GM21423 (cell line): ENCODE results near the gene BMPR1B.

Experiments used
- ATAC-seq: cut with Tn5 transposase; IDR thresholded peaks from one replicate; pipeline ENCODE4 v1.9.1; 2021; ENCODE audit warnings: mild to moderate bottlenecking, moderate library complexity; ENCODE audit not compliant: unreplicated experiment

BMPR1B gene

GRCh38 chr4:95178938-95179337 is 421.2 kb downstream of the BMPR1B start:
- no peak for ATAC-seq

DNA sequence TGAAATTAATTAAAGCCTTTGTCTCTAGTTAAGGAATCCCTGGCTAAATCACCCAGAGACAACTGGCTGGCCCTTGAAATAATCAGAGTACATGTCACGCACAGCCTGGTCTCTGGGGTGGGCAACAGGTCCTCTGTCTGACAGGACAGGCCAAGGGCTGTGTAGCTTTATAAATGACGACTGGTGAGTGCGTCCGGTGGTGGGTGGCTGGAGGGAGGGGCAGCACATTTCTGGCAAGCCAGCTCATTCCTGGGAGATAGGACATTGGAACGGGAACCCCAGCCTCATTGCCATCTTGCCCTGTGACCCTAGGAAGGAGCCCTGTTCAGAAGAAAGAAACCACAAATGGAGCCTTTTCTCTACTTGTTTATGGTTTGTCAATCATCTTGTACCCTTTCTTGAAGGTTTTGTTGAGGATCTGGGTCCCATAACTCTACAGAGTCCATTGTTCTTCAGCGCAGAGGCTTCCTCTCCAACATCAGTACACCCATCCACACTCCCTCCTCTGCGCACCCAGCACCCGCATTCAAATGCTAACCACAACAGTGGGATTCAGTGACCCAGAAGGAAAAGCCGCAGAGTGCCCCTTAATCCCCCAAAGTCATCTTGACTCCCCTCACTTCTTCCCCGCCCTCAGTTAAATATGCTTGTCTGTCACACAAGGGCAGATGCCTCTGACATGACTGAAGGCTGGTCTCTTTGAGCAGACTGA is 422.9 kb downstream of the BMPR1B start:
- ATAC-seq, result no peak

- no peak for ATAC-seq
Observed at GRCh38 chr4:95181243-95181995, 423.7 kb downstream of the BMPR1B start.

- no peak for ATAC-seq
Observed at GRCh38 chr4:95181996-95182306, 424.2 kb downstream of the BMPR1B start.

DNA sequence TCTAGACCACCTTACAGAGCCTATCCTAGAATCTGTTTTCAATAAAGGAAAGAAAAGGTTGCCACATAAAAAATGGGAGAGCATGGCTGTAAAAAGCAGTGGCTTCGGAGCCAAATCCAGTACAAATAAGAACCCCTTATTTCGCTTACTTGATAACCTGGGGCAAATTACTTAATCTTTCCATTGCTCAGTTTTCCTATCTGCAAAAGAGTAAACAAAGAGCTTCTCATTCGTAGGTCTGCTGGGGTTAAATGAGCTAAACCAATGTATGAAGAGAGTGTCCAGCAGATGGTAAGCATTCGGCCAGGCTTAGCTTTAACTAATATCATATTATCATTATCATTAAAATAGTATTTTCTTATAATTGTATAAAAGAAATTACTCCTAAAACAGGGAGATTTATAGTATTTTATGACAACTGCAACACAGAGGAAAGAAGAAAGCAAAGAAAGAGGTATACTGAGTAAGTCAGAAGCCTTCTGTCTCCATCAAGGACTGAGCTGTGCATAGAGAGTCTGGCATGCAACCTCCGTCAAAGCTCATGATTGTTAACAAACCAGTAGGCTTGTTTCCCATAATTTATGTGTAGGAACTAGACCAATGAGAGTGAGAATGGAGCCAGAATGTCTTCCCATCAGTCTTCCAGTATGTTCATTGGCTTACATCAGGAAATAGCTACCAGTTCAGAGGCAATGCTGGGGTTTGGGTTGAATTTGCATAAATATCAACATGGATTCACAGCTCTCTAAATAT is 426.1 kb downstream of the BMPR1B start:
- ATAC-seq, result no peak

DNA sequence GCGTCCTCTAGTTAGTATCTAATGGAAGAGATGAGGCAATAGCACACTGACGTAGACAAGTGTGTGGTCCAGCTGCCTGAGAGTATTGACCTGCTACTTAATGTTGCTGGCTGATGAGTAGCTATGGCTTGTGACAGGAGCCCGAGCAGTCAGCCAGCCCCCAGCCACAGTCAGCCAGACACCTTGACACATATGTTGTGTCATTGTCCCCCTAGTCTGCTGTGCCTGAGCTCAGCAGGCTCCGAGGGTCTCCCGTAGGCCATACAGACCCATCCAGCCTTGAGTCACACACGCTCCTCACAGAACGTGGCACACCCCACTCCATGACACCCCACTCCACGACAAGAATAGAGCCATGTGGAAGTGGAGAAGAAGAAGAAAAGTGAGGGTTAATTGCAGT is 428.9 kb downstream of the BMPR1B start:
- no peak for ATAC-seq

DNA sequence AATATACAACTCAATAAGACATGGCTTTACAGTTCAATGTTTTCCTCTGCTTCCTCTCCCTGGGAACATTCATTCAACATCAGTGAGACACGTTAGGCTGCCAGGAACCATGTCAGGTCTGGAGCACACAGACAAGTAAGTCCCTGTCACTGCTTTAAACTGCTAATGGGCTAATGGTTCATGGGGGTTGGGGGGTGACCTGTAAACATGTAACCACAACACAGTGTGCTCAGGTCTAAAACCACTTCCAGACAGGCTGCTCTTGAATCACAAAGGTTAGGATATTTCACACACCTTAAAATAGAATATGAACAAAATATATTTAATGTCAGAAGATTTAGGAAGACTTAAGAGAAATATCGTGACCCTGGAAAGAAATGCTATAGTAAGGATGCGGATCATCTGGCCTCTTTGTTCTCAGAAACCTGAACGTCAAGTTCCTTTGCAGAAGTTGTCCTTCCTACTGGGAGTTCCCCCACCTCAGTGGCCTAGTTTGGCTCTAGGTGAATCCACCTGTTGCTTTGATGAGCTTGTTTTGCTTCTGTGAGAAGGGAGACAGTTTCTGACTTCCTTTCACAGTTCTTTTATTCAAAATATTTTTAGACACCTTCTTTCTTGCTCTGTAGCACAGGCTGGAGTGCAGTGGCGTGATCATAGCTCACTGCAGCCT is 431.1 kb downstream of the BMPR1B start:
- no peak for ATAC-seq

- ATAC-seq, result no peak
Observed at GRCh38 chr4:95190751-95191436, 433.1 kb downstream of the BMPR1B start.

GRCh38 chr4:95191537-95191936 is 433.8 kb downstream of the BMPR1B start:
- ATAC-seq, result no peak

- no peak for ATAC-seq
Observed at GRCh38 chr4:95193391-95194224, 435.9 kb downstream of the BMPR1B start.

DNA sequence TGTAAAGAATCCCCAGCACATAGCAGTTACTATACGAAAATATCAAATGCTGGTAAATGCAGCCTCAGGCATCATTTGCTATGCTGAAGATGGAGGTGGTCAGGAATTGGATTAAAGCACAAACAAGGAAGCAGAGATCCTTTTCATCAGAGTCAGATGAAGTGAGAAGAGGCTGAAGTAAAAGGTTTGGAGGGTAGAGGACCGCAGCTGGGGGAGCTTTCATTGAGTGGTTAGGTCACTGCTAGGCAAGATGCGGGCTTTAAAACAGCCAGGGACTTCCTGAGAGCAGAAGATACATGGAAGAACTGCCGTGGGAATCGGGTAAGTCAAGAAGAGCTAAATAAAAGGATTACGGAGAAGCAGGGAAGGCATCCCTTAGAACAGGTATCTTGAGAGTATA is 439.6 kb downstream of the BMPR1B start:
- ATAC-seq, result no peak

GRCh38 chr4:95198961-95199360 is 441.2 kb downstream of the BMPR1B start:
- ATAC-seq, result no peak

- ATAC-seq, result no peak
Observed at GRCh38 chr4:95204267-95204844, 446.6 kb downstream of the BMPR1B start.

GRCh38 chr4:95204873-95205272 is 447.1 kb downstream of the BMPR1B start:
- ATAC-seq, result no peak
